CD4-positive, alpha-beta T cell treated with Interferon alpha-2 for 1 hour (primary cell): ENCODE data around the gene COL9A3.

ENCODE experiments used
- DNase-seq, 2 donors: peaks; one replicate each; pipeline ENCODE4 v3.0.0-alpha.2; 2020 to 2022

Gene COL9A3

DNA sequence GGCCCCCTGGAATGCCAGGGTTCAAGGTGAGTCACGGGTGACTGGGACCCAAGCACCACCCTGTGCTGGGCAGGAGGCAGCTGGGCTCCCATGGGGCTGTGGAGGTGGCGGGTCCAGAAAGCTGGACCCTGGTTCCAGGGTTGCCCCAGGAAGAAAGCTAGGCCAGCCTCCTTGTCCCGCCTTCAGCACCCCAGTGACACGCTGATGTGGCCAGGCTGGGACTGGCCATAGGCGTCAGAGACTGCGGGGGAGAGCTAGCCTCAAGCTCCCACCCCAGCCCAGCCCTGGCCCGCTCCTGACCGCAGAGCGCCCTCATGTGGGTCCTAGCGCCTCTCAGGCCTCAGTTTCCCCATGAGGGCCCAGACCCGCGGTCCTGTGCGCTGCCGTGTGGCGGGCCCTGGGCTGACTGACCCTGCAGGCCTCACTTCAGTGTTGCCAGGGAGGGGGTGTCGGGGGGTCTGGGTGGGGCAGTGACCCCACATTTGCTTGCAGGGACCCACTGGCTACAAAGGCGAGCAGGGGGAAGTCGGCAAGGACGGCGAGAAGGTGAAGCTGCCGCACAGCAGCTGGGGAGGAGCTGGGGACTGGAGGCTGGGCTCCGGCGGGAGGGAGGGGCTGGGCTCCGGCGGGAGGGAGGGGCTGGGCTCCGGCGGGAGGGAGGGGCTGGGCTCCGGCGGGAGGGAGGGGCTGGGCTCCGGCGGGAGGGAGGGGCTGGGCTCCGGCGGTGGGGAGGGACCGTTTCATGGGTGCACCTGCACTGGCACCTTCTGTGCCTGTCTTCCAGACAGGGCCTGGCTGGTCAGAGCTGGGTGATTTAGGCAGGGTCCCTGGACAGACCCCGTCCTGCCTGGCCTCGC is 7.9 kb downstream of the COL9A3 start:
- DNase-seq, result peak; percentile 66 to 72

- no peak for DNase-seq
These were observed 8.6 kb downstream of the COL9A3 start for GRCh38 chr20:62825333-62825985.

DNA sequence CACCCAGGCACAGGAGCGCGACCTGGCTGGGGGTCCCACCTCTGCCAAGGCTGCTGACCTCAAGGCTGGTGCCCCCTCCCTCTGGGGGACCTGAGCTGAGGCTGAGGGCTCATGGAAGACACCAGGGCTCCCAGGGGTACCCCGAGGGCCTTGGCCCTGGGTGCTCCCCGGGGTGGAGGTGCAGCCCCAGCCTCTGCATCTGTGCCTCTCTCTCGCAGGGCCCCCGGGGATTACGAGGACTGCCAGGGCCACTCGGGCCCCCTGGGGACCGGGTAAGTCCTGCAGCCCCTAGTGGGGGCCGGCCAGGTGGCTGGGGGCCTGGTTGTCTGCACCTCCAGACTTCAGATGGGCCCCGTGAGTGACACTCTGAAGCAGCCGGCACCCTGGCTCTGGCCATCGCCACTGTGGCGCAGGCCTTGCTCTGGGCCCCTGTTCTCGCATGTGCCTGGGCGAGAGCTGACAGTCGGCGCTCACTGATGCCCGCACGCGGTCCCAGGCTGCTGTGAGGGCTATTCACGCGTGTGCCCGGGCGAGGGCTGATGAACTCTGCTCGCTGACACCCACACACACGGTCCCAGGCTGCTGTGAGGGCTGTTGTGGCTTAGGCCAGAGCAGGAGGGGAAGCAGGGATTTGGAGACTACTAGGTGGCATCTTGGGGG is 9.3 kb downstream of the COL9A3 start:
- DNase-seq, result no peak

DNA sequence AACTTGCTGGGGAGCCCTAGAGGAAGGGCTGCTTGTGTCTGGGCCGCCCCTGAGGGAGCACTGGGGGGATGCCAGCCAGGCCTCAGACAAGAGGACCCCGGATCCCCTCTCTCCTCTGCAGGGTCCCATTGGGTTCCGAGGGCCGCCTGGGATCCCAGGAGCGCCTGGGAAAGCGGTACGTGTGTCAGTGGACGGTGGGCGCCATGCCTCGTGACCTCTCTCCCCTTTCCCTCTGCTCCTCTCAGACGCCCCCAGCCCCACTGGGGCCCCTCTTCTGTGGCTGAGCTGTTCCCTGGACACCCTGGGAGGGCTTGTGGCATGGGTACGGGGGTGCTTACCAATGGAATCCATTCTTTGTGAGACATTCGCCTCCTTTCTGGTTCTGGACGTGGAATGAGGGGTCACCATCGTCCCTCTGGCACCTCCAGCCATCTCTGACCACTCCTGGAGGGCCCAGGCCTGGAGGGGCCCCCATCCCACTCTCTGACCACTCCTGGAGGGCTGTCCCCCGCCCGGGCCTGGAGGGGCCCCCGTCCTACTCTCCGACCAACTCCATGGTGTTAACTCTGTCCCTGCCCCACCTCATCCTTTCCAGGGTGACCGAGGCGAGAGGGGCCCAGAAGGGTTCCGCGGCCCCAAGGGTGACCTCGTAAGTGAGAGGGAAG is 9.9 kb downstream of the COL9A3 start:
- DNase-seq, result no peak

DNA sequence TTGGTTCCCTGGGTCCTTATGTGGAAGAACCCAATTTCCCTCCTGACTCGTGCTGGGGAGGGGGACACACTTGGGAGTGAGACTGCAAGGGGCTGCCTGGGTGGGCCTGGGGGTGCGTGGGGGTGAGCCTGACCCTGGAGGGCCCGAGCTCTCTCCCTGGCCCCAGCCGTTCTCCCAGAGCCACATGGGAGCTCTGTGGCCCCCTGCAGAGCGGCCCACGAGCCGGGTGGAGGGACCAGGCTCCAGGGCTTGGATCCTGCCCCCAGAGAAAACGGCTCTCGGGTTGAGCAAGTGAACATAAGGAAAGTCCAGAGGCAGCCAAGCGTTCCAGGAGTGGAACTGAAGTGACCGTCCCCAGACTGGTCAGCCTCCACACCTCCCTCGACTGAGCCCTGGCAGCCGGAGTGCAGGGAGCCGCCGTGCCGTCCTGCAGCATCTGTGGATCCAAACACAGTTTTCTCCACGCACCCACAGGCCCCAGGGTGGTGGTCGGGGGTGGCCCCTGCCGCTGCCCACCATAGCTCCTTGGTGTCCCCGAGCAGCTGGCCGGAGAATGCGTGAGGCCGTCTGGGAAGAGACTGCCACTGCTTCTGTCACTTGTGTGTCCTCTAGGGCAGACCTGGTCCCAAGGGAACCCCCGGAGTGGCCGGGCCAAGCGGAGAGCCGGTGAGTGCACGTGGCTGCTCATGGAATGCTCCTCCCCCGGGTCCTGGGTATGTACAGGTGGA is 10.6 kb downstream of the COL9A3 start:
- DNase-seq, result no peak

DNA sequence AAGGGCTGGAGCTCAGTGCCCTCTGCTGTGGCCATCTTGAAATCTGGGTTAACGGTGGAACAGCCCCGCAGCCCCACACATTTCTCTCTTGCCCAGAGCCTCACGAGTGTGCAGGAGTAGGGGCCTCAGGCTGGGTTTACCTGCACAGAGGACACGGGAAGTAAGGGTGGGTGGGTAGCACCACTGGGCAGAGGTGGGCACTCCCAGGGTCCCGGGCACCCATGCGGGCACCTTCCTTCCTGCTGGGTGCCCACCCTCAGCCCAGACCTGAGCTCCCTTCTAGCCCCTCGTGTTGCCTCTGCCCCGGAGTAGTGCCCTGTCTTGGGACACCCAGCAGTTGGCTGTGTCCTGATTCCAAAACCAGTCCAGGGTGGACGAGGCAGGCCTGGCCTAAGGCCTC is 11.2 kb downstream of the COL9A3 start:
- DNase-seq, result no peak

DNA sequence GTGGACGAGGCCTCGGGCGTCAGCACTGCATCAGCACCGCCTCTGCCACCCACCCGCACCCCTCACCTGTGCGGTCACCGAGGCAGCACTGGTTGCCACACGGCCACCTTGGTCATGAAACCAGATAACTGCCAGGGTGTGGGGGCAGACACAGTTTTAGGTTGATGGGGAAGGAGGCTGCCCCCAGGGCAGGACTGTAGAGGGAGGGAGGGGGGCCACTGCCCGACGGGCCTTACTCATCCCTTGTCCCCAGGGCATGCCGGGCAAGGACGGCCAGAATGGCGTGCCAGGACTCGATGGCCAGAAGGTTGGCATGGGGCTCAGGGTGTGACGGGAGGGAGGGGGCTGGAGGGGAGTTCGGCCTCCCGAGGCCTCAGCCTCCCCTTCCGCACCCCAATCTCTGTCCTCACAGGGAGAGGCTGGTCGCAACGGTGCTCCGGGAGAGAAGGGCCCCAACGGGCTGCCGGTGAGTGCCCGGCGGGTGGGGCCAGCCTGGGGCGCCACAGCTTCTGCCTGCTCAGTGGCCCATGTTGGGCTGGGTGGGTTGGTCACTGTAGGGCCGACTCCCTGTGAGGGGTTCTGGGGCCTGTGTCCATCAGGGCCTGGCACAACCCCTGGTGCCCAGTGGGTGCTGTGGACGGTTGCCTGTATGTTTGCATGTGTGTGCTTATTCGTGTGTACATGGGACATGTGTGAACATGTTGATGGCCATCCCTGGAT is 11.8 kb downstream of the COL9A3 start:
- no peak for DNase-seq

- DNase-seq, result no peak
These were observed 12.7 kb downstream of the COL9A3 start for GRCh38 chr20:62829231-62830230.

DNA sequence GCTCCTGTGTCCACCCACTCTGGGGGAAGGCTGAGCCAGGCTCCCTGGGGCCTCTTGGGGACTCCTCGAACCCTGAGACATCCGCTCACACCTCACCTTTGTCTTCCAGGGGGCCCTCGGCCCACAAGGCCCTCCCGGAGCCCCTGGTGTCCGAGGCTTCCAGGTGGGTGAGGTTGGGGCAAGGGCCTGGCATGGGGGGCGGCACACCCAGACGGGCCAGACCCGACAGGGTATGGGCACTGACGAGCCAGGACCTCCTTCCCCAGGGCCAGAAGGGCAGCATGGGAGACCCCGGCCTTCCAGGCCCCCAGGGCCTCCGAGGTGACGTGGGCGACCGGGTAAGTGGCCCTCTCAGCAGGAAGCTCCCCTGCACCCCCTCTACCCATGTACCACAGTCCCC is 13.4 kb downstream of the COL9A3 start:
- no peak for DNase-seq

- no peak for DNase-seq
These were observed 14.0 kb downstream of the COL9A3 start for GRCh38 chr20:62830821-62831220.

GRCh38 chr20:62831361-62831788 is 14.5 kb downstream of the COL9A3 start:
- no peak for DNase-seq

DNA sequence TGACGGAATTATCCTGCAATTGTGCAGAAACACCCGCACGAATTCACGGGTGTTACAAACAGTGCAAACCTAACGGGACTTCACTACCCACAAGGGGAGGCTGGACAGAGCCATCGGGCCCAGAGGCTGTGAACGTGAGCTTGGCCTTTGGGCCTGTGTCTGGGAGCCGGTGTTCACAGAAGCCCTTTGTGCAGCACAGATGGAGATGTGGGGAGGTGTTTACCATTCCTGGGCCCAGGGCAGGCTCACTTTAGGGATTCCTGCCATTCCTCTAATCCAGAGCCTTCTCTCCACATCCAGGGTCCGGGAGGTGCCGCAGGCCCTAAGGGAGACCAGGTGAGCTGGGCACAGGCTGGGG is 15.0 kb downstream of the COL9A3 start:
- no peak for DNase-seq

- DNase-seq, result peak; percentile 31 to 76
These were observed 15.5 kb downstream of the COL9A3 start for GRCh38 chr20:62832212-62832922.

DNA sequence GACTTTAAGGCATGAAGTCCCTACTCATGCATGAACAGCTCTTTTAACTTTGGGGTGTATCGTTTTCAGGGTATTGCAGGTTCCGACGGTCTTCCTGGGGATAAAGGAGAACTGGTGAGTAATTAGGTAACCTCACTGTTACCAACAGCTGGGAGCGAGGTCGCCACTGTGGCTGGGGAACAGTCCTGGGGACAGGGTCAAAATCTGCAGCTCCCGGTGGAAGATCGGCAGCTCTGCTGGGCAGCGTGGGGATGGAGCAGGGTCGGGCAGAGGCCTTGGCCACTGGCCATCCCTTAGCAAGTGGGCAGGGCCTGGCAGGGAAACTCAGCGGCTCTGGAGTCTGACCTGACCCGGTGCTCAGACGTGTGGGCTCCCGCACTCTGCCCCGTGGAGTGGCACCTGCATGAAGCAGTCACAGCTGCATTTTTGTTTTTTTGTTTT is 16.1 kb downstream of the COL9A3 start:
- DNase-seq, result no peak

DNA sequence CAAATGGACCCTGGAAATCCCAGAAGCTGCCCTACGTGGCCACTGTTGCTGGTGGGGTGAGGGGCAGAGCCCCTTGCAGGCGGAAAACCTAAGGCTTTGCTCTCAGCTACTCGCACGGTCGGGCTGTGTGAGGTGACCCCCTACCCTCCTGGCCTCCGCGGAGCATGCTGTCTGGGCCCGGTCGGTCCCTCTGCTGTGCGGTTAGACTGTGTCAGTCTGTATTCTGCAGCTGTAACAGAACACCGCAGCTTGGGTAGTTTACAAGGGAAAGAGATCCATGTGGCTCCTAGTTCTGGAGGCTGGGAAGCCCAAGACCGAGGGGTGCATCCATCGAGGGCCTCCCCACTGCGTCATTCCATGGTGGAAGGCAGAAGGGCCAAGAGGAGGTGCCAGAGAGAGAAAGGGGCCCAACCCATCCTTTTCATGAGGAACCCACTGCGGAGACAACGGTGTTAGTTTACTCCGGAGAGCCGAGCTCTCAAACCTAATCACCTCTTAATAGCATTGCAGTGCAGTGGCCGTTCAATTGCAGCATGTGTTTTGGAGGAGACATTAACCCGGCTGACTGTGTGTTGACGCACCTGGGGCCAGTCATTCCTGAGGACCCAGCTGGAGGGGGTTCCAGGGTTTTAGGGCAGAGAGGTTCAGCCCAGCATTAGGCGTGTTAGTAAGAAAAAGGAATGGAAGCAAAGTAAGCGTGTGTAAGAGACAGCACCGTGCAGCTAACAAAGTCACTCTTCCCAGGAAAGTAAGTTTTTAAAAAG is 18.3 kb downstream of the COL9A3 start:
- no peak for DNase-seq

GRCh38 chr20:62835931-62836861 is 19.3 kb downstream of the COL9A3 start:
- DNase-seq, result no peak

DNA sequence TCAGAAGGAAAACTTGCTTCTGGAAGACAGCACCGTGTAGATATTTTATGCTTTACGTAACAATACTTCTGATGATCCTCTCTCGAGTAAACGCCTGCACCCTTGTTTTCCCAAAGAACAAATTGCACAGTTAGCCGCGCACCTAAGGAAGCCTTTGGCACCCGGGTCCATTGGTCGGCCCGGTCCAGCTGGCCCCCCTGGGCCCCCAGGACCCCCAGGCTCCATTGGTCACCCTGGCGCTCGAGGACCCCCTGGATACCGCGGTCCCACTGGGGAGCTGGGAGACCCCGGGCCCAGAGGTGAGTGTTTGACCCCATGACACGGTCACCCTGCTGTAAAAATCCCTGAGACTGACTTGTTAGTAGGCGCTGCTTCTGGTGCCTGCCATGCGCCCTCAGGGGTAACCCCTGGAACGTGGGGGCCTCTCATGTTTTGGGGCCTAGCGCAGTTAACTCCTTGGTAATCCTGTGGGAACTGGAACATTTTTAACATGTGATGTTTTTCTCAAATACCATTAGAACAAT is 20.2 kb downstream of the COL9A3 start:
- no peak for DNase-seq

DNA sequence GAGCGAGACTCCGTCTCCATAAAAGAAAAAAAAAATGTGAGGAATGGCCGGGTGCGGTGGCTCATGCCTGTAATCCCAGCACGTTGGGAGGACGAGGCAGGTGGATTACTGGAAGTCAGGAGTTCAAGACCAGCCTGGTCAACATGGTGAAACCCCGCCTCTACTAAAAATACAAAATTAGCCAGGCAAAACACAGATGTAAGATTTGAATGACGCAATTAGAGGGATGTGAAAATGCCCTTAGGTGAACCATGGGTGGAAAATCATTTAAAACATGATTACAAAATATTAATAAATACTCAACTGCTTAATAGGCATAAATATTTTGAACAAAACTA is 20.9 kb downstream of the COL9A3 start:
- no peak for DNase-seq
